Measurements from ENCODE around the gene ST3GAL4. TPM values are rescaled to one million over a fixed set of nuclear protein-coding genes. Genes with fewer than 3 reads are reported as not detected.
A peak's percentile ranks its signal among the peaks of the same experiment; 100 is the strongest.

The ST3GAL4 gene
- total RNA-seq, 1 experiment from 2014 or later, result 13.6 TPM

GRCh38 chr11:126433989-126434949 is 78.8 kb downstream of the ST3GAL4 start:
- TF ChIP-seq CTCF (conservative IDR thresholded peaks at IDR 0.05), result no peak
- H3K4me3 Mint-ChIP-seq, result peak overlapping the region in 1 of 2 experiments; percentile 21; a peak in 1 of 5 replicates
- no peaks in the 10 kb centered on the region for H3K79me1 ChIP-seq (ENCODE audit: insufficient read depth, low read depth, low read length, poor library complexity, severe bottlenecking)
- no peak overlapping the region for H3T11ph ChIP-seq (ENCODE audit: low read length)
- H2BK120ac ChIP-seq (ENCODE audit: low read depth, low read length, poor library complexity, severe bottlenecking), result no peak overlapping the region
- no peak overlapping the region for H2BK5ac ChIP-seq (ENCODE audit: insufficient read length, low read length)
- H3K14ac ChIP-seq (ENCODE audit: insufficient read depth, low read length), result no peak overlapping the region; the same call in 1 of the 2 replicates
- H3K9me3 ChIP-seq (ENCODE audit: control insufficient read depth, low read depth, low read length), result no peaks in the 10 kb centered on the region
- H2BK15ac ChIP-seq (ENCODE audit: low read depth, low read length), result no peak overlapping the region
- DNase-seq, result no peak
- no peaks in the 10 kb centered on the region for H3K23me2 ChIP-seq (ENCODE audit: insufficient read length, low read depth, low read length, poor library complexity, severe bottlenecking)
- no peak overlapping the region for H3K4ac ChIP-seq (ENCODE audit: low read depth, low read length)
- H2BK20ac ChIP-seq (ENCODE audit: low read depth, low read length, poor library complexity, severe bottlenecking), result no peak overlapping the region
- H3K9ac ChIP-seq (ENCODE audit: extremely low read depth, insufficient read length, low read length), result no peak overlapping the region
- H4K20me1 ChIP-seq (ENCODE audit: control insufficient read depth, insufficient read depth, insufficient read length), result no peaks in the 10 kb centered on the region
- H3K4me2 ChIP-seq (ENCODE audit: insufficient read depth, insufficient read length, low read length), result no peak overlapping the region
- no peak overlapping the region for H4K91ac ChIP-seq (ENCODE audit: insufficient read length, low read depth, low read length)
- H3K27ac ChIP-seq (ENCODE audit: insufficient read length, low read depth, low read length), result no peak overlapping the region
- WGBS (ENCODE audit: extremely low coverage, insufficient read length, low lambda C conversion rate), result no CpG with 5 or more reads among the region's 16 CpGs
- H3K56ac ChIP-seq (ENCODE audit: insufficient read length, low read depth, low read length), result no peak overlapping the region
- no peak overlapping the region for H3K18ac ChIP-seq (ENCODE audit: insufficient read length, low read depth, low read length)
- no peaks in the 10 kb centered on the region for H3K9me3 Mint-ChIP-seq
- peak overlapping the region in 1 of 3 experiments; percentile 7; a peak in 1 of 7 replicates for H3K27ac Mint-ChIP-seq
- H3K36me3 Mint-ChIP-seq (ENCODE audit: insufficient read depth in 1 of 3, low read depth in 3 of 3), result no peaks in the 10 kb centered on the region
- H3K4me1 Mint-ChIP-seq, result peaks cover 14 to 18% of the 10 kb centered on the region in 2 experiments
- no peak overlapping the region for H4K5ac ChIP-seq (ENCODE audit: insufficient read length, low read depth, low read length)
- H3K27me3 Mint-ChIP-seq (ENCODE audit: low read depth), result no peaks in the 10 kb centered on the region; the same call in 1 of the 2 replicates
- no peak overlapping the region for H2AFZ ChIP-seq (ENCODE audit: low read length)
- H3K27me3 ChIP-seq (ENCODE audit: insufficient read depth, low read length), result no peaks in the 10 kb centered on the region
- no peak overlapping the region for H3K23ac ChIP-seq (ENCODE audit: insufficient read length, low read depth, low read length)
- no peak overlapping the region for H2AK5ac ChIP-seq (ENCODE audit: insufficient read length, low read length)
- no peaks in the 10 kb centered on the region; the same call in 1 of the 2 replicates for H3K4me1 ChIP-seq (ENCODE audit: insufficient read depth, low read length)
- H2BK12ac ChIP-seq (ENCODE audit: insufficient read length, low read depth, low read length), result no peak overlapping the region
- no peaks in the 10 kb centered on the region; the same call in 1 of the 2 replicates for H3K79me2 ChIP-seq (ENCODE audit: insufficient read depth, low read length)
- no peak overlapping the region for H4K8ac ChIP-seq (replicated peaks; ENCODE audit: insufficient read length, low read depth, low read length)

Measured in H9 (cell line).